NCI-H345 treated with DMSO at 0.1 percent for 48 hours (cell line): ENCODE measurements around the gene RAD9A.

Source experiments
- DNase-seq: peaks from one replicate; lab custom pipeline; 2025; ENCODE audit not compliant: unreplicated experiment; lab: John Stamatoyannopoulos, UW

RAD9A gene

GRCh38 chr11:67391304-67392182, at the start of gene RAD9A:
Gene RAD9A (plus strand): TSS chr11:67391986. CDS start chr11:67392045, 59 bp downstream.
- DNase-seq, result peak; percentile 86

DNA sequence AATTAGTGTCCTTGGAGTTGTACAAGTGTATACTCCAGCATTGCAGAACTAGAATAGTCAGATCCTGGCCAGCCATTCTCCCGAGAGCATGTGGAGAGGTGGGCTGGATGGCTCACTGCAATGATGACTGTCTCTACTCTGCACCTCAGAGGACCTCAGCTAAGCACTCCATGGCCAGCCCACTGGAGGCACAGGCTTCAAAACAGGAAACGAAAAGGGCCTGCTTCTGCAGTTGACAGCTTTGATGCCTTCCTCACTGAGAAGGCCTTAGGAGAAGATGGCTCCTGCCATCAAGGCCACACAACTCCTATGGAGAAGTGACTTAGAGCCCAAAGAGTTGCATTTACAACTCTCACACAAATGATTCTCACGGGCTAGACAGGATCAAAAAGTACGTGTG, 47.5 kb upstream of the RAD9A start:
- DNase-seq, result no peak

- DNase-seq, result no peak
Observed at GRCh38 chr11:67345247-67345919, 46.4 kb upstream of the RAD9A start.

GRCh38 chr11:67345920-67346819, 45.6 kb upstream of the RAD9A start:
- no peak for DNase-seq

GRCh38 chr11:67347964-67348749, 43.6 kb upstream of the RAD9A start:
- no peak for DNase-seq

- DNase-seq, result no peak
Observed at GRCh38 chr11:67349036-67349435, 42.8 kb upstream of the RAD9A start.

DNA sequence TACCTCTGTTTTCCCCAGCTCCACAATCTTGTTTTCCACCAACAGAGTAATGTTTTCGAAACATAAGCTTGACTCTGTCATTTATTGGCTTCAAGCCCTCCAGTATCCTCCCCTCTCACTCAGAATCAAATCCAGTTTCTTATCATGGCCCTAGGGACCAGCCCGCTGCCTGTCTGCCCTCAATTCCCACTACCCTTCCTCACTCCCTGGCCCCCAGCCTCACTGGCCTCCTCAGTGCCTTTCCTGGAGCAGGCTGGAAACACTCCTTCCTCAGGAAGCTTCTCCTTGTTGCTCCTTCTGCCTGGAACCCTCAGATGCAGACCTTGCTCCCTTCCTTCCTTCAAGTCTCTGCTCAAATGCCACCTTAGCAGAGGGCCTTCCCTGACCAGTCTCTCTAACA, 42.3 kb upstream of the RAD9A start:
- DNase-seq, result no peak

GRCh38 chr11:67349928-67350465, 41.8 kb upstream of the RAD9A start:
- DNase-seq, result no peak

DNA sequence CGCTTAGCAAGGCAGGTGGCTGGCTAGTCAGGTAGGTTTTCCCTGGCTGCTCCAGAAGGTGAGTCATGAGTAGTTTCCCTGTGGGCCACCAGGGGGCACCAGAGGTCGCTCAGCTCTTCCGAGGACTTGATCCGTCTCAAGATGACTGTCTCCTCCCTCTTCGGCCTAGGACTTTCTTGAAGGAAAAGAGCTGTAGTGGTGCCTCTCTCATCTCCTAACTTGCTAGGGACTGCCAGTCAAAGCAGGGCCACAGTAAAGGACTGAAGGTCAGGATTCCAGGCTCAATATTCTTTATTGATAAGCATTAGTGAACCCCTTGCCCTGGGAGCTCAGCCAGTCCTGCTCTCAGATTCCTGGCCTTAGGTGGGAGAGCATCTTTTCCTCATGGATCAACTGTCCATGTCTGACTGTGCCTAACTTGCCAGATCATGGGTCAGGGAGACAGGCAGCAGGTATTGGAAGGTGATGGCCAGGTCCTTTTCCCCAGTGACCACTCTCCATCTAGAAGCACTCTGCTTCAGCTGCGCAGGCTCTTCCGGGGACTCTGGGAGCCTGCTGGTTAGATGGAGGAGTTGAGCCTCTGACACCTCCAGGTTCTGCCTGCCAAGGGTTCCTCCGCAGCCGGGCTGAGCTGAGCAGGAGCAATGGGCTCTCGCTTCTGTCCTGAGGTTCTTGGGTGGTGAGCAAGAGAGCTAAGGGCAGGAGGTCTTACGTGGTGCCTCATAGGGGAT, 40.3 kb upstream of the RAD9A start:
- peak; percentile 55 for DNase-seq

- peak; percentile 32 for DNase-seq
Observed at GRCh38 chr11:67352546-67353316, 39.1 kb upstream of the RAD9A start.

DNA sequence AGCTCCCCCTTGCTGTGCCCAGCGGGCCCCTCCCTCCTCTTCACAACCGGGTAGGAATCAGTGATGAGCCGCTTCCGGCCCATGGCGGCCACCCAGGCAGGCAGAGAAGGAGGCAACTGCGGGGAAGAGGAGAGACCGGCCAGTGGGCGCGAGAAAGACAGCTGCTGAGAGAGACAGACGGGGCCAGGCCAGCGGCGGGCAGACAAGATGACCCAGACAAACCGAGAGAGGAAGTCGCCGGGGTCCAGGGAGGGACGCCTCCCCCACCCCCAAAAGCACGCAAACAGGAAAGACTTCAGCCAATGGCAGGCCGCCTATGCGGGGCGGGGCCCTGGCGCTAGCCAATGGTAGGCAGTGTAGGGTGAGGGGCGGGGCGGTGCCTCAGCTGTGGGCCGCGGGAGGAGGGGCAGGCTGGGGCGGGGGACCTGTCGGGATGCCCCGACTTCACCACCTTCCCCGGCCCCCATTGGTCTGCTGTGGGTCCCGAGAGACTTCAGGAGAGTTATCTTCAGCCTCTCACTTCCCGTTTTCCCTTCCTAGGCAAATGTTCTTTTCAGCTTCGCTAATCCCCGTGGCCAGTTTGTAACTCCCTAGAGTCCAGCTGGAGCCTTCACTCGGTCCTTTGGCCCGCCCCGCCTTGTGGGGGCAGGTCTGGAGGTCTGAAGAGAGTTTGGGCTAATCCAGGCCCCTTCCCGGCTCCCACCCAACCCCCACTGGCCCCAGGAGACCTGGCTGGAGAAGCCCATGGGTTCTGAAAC, 38.3 kb upstream of the RAD9A start, which contains the start of gene POLD4:
TSS of gene POLD4 (minus strand) at position 230 of the 758 bp plus-strand sequence. CDS start at position 83, 147 bp downstream.
- DNase-seq, result peak; percentile 87

DNA sequence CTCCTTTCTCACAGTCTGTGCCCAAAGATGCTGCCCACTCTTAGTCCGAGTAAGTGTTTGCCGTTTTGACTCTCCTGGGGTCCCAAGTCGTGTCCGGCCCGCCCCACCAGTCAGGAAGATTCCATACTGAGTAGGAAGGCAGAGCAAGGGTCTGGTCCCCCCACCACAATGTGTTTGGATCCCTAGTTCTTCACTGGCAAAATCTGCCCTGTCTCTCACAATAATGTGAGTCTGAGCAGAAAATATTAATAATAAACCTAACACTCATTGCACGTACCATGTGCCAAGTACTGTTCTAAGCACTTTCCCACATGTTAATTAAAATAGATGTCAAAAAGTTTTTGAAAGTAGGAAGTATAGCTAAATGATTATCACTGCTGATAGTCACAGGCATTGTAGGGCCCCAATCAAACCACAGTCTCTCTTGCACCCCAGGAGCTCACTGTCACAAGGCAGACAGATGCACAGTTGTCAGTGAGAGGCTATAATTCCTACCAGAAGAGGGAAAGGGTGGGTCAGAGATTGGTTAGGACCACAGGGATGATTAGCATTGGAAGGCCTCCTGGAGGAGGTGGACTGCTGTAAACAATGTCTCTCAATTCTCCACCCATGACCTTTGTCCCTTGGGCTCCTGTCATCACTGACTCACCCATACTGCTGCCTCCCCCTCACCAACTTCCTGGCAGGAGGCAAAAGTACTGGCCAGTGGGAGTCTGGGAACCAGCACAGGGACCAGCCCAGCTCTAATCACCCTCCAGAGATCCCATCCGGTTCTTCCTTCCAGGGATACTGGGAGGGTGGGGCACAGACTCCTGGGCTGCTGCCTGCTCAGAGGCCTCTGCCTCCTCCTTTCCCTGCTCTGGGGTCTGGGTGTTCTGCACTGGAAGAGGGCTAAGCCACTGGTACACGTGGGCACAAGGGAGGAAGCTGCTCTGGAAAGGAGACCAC, 37.4 kb upstream of the RAD9A start:
- no peak for DNase-seq

- no peak for DNase-seq
Observed at GRCh38 chr11:67355023-67355793, 36.6 kb upstream of the RAD9A start.

- no peak for DNase-seq
Observed at GRCh38 chr11:67355794-67356386, 35.9 kb upstream of the RAD9A start.

DNA sequence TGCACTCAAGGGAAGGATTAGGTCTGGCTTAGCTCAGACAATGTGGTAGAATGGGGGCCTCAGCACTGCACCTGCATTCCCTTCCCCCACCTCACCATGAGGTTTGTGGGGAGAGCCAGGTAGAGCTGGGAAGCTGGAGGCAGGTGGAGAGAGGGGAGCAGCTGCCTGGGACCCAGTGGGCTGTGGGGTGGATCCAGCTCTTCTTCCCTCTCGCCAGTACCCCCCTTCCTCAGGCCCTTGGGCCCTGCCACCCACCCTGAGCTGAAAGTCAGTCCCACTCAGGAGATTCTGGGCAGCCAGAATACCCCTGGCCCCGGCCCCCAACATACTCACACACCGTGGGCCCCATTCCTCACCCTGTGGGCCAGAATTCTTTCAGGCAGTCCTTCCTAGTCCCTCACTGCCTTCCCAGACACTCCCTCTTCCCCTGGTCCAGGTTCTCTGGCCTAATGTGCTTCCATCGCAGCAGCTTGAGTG, 35.4 kb upstream of the RAD9A start:
- DNase-seq, result no peak
